ENCODE results near the gene CASQ2.

- TF ChIP-seq CTCF (IDR thresholded peaks at IDR 0.05; ENCODE audit: poor library complexity, severe bottlenecking) (no peak), RAD21 (conservative IDR thresholded peaks at IDR 0.05) (no peak), REST (IDR thresholded peaks at IDR 0.05; ENCODE audit: borderline replicate concordance) (no peak), EP300 (conservative IDR thresholded peaks at IDR 0.05; ENCODE audit: poor library complexity, severe bottlenecking) (no peak), POLR2AphosphoS5 (IDR thresholded peaks at IDR 0.05) (no peak), EZH2 (IDR thresholded peaks at IDR 0.05; ENCODE audit: borderline replicate concordance, insufficient read depth, low read length, poor library complexity, severe bottlenecking) (no peak), MXI1 (conservative IDR thresholded peaks at IDR 0.05; ENCODE audit: poor library complexity, severe bottlenecking) (no peak), SMC3 (conservative IDR thresholded peaks at IDR 0.05; ENCODE audit: poor library complexity) (no peak), TAF1 (IDR thresholded peaks at IDR 0.05; ENCODE audit: low read depth) (no peak)
These were observed 15.2 kb downstream of the CASQ2 start for GRCh38 chr1:115753361-115753760.

All from neural cell (in vitro differentiated cells).